GM12891 (cell line): ENCODE results near the gene C1QTNF5.

Experiments used
- PAX5 ChIP-seq: IDR thresholded peaks from 2 replicates; pipeline ENCODE4 v1.6.1; 2011; ENCODE audit warnings: low read length, moderate library complexity, mild to moderate bottlenecking; ENCODE audit not compliant: insufficient read depth, severe bottlenecking
- POLR2A ChIP-seq: IDR thresholded peaks from 2 replicates; pipeline ENCODE4 v1.6.1; 2011; ENCODE audit warnings: low read depth, low read length, control low read depth
- POLR2AphosphoS5 ChIP-seq: IDR thresholded peaks from 2 replicates; pipeline ENCODE4 v1.6.1; 2011; ENCODE audit warnings: low read depth, low read length, control low read depth
- POU2F2 ChIP-seq: IDR thresholded peaks from 2 replicates; pipeline ENCODE4 v1.6.1; 2011; ENCODE audit warnings: low read depth, mild to moderate bottlenecking, control low read depth, low read length, moderate library complexity
- SPI1 ChIP-seq: IDR thresholded peaks from 2 replicates; pipeline ENCODE4 v1.6.1; 2011; ENCODE audit warnings: low read depth, low read length, control low read depth
- TAF1 ChIP-seq: IDR thresholded peaks from 2 replicates; pipeline ENCODE4 v1.6.1; 2011; ENCODE audit warnings: low read depth, low read length, control low read depth

DNA sequence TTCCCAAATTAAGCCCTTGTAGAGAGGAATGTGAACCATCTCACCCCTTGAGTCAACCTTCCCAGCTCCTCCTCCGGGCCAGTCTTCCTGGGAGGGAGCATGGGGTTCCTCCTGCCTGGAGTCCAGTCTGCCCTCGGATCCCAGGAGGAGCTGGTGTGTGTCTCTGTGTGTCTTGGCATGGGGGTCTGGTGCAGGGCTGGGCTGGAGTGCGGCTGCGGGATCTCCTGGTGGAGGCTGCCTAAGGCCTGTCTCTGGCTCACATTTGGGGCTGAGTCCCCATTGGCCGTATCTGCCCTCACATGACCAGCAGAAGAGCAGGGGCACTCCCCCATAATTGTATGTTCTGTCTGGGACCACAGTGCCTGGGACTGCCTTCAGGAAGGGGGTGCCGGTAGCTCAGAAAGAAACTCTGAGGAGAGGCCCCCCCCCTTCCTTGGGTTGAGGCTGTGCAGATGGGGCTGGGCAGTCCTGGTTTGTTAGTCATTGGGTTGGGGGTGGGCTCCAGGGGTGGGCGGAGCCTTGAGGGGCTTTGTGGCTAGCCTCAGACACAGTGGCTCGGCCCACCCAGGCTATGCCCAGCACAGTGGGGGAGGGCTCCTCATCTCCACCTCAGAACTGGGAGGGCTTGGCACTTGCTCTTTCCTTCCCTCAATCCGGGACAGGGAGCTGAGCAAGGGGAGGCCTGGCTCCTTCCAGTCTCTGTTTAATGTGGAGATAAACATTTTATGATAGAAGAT is 2.9 kb downstream of the C1QTNF5 start:
- TF ChIP-seq TAF1 (no peak), SPI1 (no peak), POLR2AphosphoS5 (no peak), PAX5 (no peak), POLR2A (no peak), POU2F2 (no peak)
